Right ventricle myocardium inferior (tissue), 1 donor: ENCODE measurements around the gene CIAO2B. TPM values are rescaled to one million over a fixed set of nuclear protein-coding genes. Genes with fewer than 3 reads are reported as not detected.
A peak's percentile ranks its signal among the peaks of the same experiment; 100 is the strongest.
"Not testable (repeated sequence)": the region's sequence is repeated elsewhere in the genome, so short reads cannot be mapped to it uniquely, and the experiment has no call there.

ENCODE experiments used
- ATAC-seq: fragments of 200-7000 bp; cut with Tn5 transposase; one replicate; pipeline ENCODE4 v1.9.1; 2020; ENCODE audit warnings: mild to moderate bottlenecking, moderate library complexity
- DNase-seq: peaks from one replicate; pipeline ENCODE4 v3.0.0; 2021; ENCODE audit errors: missing footprints
- intact Hi-C: fragments of 100-400 bp; cut with DNase I; formaldehyde crosslinking; loops from one replicate; pipeline ENCODE4 v1.11.0; 2022
- long read RNA-seq: library from polyadenylated mRNA; unstranded; transcript quantifications from one replicate; pipeline ENCODE4 v2.0.0, GENCODE V29; 2021
- total RNA-seq: library from RNA; stranded (reverse); fragmentation: NEBNext Ultra II Directional; extraction: Animal tissue kit (Norgen Biotek cat#: 25700); gene quantifications from one replicate; pipeline ENCODE4 v1.2.1, GENCODE V29; 2021
- donor health status: DM: no; HTN: yes; CAD: no; lungs with severe emphysema.

Gene CIAO2B
- total RNA-seq: 127 TPM
- long read RNA-seq, transcript CIAO2B-201 (5 exons, 676 nt): major isoform, 74 of 77 reads
- long read RNA-seq, partial matches to known transcripts: 1 of 77 reads
- long read RNA-seq, other reads (novel, unspliced or antisense): 0 of 77 reads

DNA sequence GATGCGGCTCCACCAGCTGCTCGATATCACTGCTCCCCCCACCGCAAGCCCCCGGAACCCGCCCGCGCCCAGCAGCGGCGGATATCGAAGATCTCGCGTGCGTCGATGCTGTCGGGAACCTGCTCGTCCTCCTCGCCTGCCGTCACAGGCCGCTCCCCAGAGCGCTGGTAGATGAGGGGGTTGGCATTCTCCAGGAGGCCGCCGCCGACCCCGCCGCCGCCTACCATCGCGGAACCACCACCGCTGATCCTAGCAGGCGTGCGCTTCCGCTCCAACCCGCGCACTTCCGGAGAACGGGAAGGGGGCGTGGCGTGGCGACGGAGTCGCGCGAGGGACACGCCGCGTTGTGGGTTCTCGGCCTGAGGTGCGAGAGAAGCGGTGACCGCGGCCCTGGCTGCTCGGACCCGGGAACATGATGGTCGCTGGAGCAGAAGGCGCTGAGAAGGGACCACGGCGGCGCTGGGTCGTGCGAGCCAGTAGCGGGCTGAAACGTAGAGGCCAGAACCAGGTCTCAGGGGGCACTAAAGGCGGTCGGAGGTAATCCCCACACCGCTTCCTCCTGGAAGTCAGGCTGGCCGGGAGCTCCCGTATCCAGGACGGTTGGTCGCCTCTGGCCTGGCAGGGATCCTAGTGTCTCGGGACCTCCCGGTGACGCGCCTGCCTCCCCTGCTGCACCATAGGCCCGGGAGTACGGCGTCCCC lies at the start of gene CIAO2B:
TSS of gene CIAO2B (minus strand) at position 265 of the 701 bp plus-strand sequence. CDS start at position 227, 38 bp downstream.
- intact Hi-C loops: no loop called here
- ATAC-seq: peak; percentile 84

GRCh38 chr16:66983033-66983432 lies 48.8 kb upstream of the CIAO2B start:
- no peak for DNase-seq
- ATAC-seq: no peak
- intact Hi-C loops: no loop called here

More for the DNA sequence above, at the start of gene CIAO2B:
- DNase-seq: peak; percentile 96

- ATAC-seq (peak; percentile 35), DNase-seq (no peak)
- intact Hi-C loops: loop anchor here (5.0 to 10.0 kb wide), 2 partner anchors 123 to 306 kb away; no protein-coding TSS in a partner anchor
These were observed 45.0 kb upstream of the CIAO2B start for GRCh38 chr16:66979011-66979717.

- intact Hi-C loops: loop anchor here (1.0 to 10.0 kb wide), 4 partner anchors 125 to 307 kb away; no protein-coding TSS in a partner anchor
- ATAC-seq (peak; percentile 96), DNase-seq (peak; percentile 94)
These were observed 43.3 kb upstream of the CIAO2B start for GRCh38 chr16:66977341-66978113.

- no peak for DNase-seq
- intact Hi-C loops: loop anchor here (1.0 to 10.0 kb wide), 4 partner anchors 126 to 308 kb away; no protein-coding TSS in a partner anchor
- no peak for ATAC-seq
These were observed 42.5 kb upstream of the CIAO2B start for GRCh38 chr16:66976746-66977145.

DNA sequence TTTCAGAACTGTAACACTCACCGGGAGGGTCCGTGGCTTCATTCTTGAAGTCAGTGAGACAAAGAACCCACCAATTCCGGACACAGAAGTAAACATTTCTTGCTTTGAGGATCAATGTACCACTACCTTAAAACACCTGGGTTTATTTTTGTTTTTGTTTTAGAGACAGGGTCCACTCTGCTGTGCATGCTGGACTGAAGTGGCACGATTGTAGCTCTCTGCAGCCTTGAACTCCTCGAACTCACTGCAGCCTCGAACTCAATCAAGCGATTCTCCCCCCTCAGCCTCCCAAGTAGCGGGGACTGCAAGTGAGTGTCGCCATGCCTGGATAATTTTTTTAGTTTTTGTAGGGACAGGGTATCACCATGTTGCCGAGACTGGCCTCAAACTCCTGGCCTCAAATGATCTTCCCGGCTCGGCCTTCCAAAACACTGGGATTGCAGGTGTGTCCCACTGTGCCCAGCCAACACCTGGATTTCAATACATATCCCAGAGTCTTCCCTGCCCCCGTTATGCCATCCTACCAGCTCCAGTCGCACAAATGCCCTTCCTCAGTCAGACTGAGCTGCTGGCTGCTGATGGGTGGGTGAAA lies 41.2 kb upstream of the CIAO2B start:
- ATAC-seq: no peak
- no peak for DNase-seq
- intact Hi-C loops: loop anchor here (5.0 to 10.0 kb wide), 2 partner anchors 127 to 309 kb away; no protein-coding TSS in a partner anchor

DNA sequence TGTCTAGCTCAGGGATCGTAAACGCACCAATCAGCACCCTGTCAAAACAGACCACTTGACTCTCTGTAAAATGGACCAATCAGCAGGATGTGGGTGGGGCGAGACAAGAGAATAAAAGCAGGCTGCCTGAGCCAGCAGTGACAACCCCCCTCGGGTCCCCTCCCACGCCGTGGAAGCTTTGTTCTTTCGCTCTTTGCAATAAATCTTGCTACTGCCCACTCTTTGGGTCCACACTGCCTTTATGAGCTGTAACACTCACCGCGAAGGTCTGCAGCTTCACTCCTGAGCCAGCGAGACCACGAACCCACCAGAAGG lies 40.7 kb upstream of the CIAO2B start:
- ATAC-seq, DNase-seq: not testable (repeated sequence)
- intact Hi-C loops: loop anchor here (5.0 to 10.0 kb wide), 2 partner anchors 127 to 310 kb away; no protein-coding TSS in a partner anchor

GRCh38 chr16:66974156-66974931 lies 40.1 kb upstream of the CIAO2B start:
- not testable (repeated sequence) for ATAC-seq, DNase-seq
- intact Hi-C loops: loop anchor here (10.0 kb wide), 1 partner anchor 310 kb away; no protein-coding TSS in a partner anchor

- no peak for ATAC-seq
- intact Hi-C loops: loop anchor here (10.0 kb wide), 1 partner anchor 311 kb away; no protein-coding TSS in a partner anchor
- no peak for DNase-seq
These were observed 39.5 kb upstream of the CIAO2B start for GRCh38 chr16:66973716-66974115.

- DNase-seq: no peak
- intact Hi-C loops: loop anchor here (10.0 kb wide), 1 partner anchor 312 kb away; no protein-coding TSS in a partner anchor
- ATAC-seq: no peak
These were observed 38.8 kb upstream of the CIAO2B start for GRCh38 chr16:66972983-66973382.

DNA sequence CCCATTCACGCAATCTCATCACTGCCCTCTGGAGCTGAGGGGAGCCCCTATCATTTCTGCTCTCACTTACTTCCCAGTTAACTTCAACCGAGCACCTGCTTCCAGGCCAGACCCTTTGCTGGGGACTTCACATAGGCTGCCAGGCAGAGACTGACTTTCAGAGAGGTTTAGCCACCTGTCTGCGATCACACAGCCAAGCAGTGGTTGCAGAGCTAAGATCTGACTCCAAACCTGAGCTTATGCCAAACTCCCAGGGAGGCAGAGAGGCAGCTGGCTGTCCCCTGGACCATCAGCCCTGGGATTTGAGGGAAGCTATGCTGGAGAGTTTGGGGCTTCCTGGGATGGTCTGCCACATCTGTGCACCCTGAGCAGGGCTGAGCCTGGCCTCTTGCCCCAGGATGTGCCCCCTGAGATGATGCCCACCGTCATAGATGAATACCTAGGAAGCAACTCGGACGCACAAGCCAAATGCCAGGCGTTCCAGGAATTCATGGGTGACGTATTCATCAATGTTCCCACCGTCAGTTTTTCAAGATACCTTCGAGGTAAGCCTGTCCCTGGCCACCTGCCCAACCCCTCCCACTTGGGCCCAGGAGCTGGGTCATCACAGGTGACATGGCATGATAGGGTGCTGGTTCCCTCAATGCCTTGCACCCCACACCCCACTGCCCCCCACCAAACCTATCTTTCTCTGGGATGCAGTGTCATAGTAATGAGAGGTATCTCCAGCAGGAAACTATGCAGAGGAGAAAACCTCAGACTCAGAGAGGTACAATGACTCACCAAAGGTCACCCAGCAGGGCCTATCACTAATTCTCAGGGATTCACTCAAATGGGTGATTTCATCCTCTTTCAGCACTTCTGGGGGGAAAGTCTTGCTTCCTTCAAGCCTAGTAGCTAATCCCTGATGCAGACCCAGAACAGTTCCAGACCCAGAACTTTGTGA lies 36.8 kb upstream of the CIAO2B start:
- intact Hi-C loops: loop anchor here (10.0 kb wide), 1 partner anchor 314 kb away; no protein-coding TSS in a partner anchor
- no peak for DNase-seq
- no peak for ATAC-seq

- intact Hi-C loops: no loop called here
- no peak for DNase-seq
- no peak for ATAC-seq
These were observed 34.6 kb upstream of the CIAO2B start for GRCh38 chr16:66968847-66969246.

- intact Hi-C loops: no loop called here
- no peak for DNase-seq
- ATAC-seq: peak; percentile 37
These were observed 29.8 kb upstream of the CIAO2B start for GRCh38 chr16:66964049-66964448.

- DNase-seq (no peak), ATAC-seq (no peak)
These were observed 27.7 kb upstream of the CIAO2B start for GRCh38 chr16:66961914-66962313.

GRCh38 chr16:66961065-66961744 lies 27.0 kb upstream of the CIAO2B start, which contains the start of gene CES3:
CES3 (plus strand) TSS chr16:66961266; CDS start chr16:66961308, 42 bp downstream.
- intact Hi-C loops: no loop called here
- DNase-seq (peak; percentile 79), ATAC-seq (no peak)

More at GRCh38 chr16:66961914-66962313, 27.7 kb upstream of the CIAO2B start:
- intact Hi-C loops: no loop called here

- ATAC-seq: no peak
- DNase-seq: no peak
- intact Hi-C loops: no loop called here
These were observed 26.1 kb upstream of the CIAO2B start for GRCh38 chr16:66960270-66960669.
